Activated CD4-positive, alpha-beta memory T cell treated with anti-CD3 and anti-CD28 coated beads for 36 hours (primary cell): Measurements from ENCODE around the gene UBE2V1. TPM values are rescaled to one million over a fixed set of nuclear protein-coding genes. Genes with fewer than 3 reads are reported as not detected.
"Not testable (repeated sequence)": the region's sequence is repeated elsewhere in the genome, so short reads cannot be mapped to it uniquely, and the experiment has no call there.

Experiments
- CTCF ChIA-PET: fragments of 350-600 bp; sonication (Branson Sonifier 250); formaldehyde crosslinking; loops from one replicate; lab custom pipeline; 2021; ENCODE audit warnings: antibody characterized with exemption, inconsistent platforms; lab: Charles Lee
- POLR2A ChIA-PET: fragments of 350-600 bp; sonication (Branson Sonifier 250); formaldehyde crosslinking; loops from one replicate; lab custom pipeline; 2021; ENCODE audit warnings: antibody characterized with exemption; lab: Charles Lee
- DNase-seq: peaks from one replicate; pipeline ENCODE4 v3.0.0-alpha.2; 2020
- H3K27ac Mint-ChIP-seq: one replicate; pipeline ENCODE4 v1.8.0; 2021; ENCODE audit warnings: mixed read lengths
- H3K27me3 Mint-ChIP-seq: one replicate; pipeline ENCODE4 v1.8.0; 2021; ENCODE audit warnings: mixed read lengths
- H3K36me3 Mint-ChIP-seq: one replicate; pipeline ENCODE4 v1.8.0; 2021; ENCODE audit warnings: mixed read lengths
- H3K4me1 Mint-ChIP-seq: one replicate; pipeline ENCODE4 v1.8.0; 2021; ENCODE audit warnings: low read depth, mixed read lengths
- H3K4me3 Mint-ChIP-seq: one replicate; pipeline ENCODE4 v1.8.0; 2021; ENCODE audit warnings: mild to moderate bottlenecking, mixed read lengths
- H3K9me3 Mint-ChIP-seq: one replicate; pipeline ENCODE4 v1.8.0; 2021; ENCODE audit warnings: mixed read lengths
- intact Hi-C: fragments of 100-400 bp; cut with micrococcal nuclease; formaldehyde crosslinking; loops from one replicate; pipeline ENCODE4 v1.15.1; 2023
- total RNA-seq, 2 experiments: library from RNA; stranded (reverse); gene quantifications; one replicate each; pipeline ENCODE4 v1.2.3, GENCODE V29; 2021

Gene UBE2V1
- total RNA-seq, 2 experiments from 2014 or later: 167 to 172 TPM

- H3K4me1 Mint-ChIP-seq: peaks cover 23% of the 10 kb centered on the region
- intact Hi-C loops: no loop called here
- H3K9me3 Mint-ChIP-seq: no peaks in the 10 kb centered on the region
- peaks cover 20% of the 10 kb centered on the region for H3K36me3 Mint-ChIP-seq
- H3K27me3 Mint-ChIP-seq: no peaks in the 10 kb centered on the region
- ChIA-PET CTCF (no interaction called here), POLR2A (interaction anchor here (0.7 kb wide), 1 partner anchor 17 kb away, joined by 3 read pairs; no protein-coding TSS in a partner anchor)
- H3K4me3 Mint-ChIP-seq: no peak overlapping the region
- peak overlapping the region; percentile 42 for H3K27ac Mint-ChIP-seq
- DNase-seq: peak; percentile 51
Observed at GRCh38 chr20:50136822-50137599, 24.1 kb upstream of the UBE2V1 start.

DNA sequence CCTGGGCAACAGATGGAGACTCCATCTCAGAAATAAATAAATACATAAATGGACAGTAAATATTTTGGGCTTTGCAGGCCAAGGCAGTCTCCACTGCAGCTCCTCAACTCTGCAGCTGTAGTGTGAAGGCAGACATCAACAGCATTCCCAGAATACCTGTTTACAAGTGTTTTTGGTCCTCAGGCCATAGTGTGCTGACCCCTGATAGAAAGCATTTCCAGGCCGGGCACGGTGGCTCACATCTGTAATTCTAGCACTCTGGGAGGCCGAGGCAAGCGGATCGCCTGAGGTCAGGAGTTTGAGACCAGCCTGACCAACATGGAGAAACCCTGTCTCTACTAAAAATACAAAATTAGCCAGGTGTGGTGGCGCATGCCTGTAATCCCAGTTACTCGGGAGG lies 22.2 kb upstream of the UBE2V1 start:
- POLR2A ChIA-PET, DNase-seq, intact Hi-C loops, H3K27me3 Mint-ChIP-seq, H3K27ac Mint-ChIP-seq, H3K4me3 Mint-ChIP-seq, H3K9me3 Mint-ChIP-seq: not testable (repeated sequence)
- peaks cover 19% of the 10 kb centered on the region for H3K4me1 Mint-ChIP-seq
- CTCF ChIA-PET: interaction anchor here (0.6 to 2.7 kb wide), 5 partner anchors 14 to 63 kb away, joined by 3 to 13 read pairs (median 4); no protein-coding TSS in a partner anchor
- peaks cover 17% of the 10 kb centered on the region for H3K36me3 Mint-ChIP-seq

GRCh38 chr20:50133474-50134217 lies 20.7 kb upstream of the UBE2V1 start:
- Mint-ChIP-seq H3K9me3 (no peaks in the 10 kb centered on the region), H3K27me3 (no peaks in the 10 kb centered on the region), H3K36me3 (peaks cover 17% of the 10 kb centered on the region), H3K27ac (no peak overlapping the region), H3K4me3 (no peak overlapping the region), H3K4me1 (peaks cover 13% of the 10 kb centered on the region)
- POLR2A ChIA-PET: no interaction called here
- DNase-seq: no peak
- intact Hi-C loops: no loop called here
- CTCF ChIA-PET: interaction anchor here (0.6 to 2.7 kb wide), 7 partner anchors 12 to 62 kb away, joined by 3 to 13 read pairs (median 6); partner anchors contain the start of gene PEDS1

DNA sequence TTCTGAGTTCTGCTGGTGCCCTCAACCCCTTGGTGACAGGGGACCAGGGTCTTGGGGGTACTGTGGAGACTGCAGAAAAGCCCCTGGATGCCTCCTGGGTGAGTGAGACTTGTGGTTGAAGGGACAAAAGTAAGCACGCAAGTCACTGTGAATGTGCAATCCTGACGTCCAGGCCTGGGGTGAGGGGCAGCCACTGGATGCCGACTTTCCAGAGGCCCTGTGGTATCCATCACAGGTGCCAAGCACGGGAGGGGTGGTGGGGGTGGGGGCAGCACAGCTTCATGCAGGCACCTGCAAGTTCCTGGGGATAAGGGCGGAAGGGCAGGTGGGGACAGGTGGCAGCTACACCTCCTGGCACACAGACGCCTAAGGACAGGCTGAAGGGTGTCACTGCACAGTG lies 20.1 kb upstream of the UBE2V1 start:
- H3K36me3 Mint-ChIP-seq: peaks cover 21% of the 10 kb centered on the region

GRCh38 chr20:50130995-50131394 lies 18.0 kb upstream of the UBE2V1 start:
- Mint-ChIP-seq H3K27ac (no peak overlapping the region), H3K9me3 (no peaks in the 10 kb centered on the region), H3K4me3 (no peak overlapping the region), H3K36me3 (peaks cover 32% of the 10 kb centered on the region), H3K4me1 (peaks cover 6% of the 10 kb centered on the region), H3K27me3 (no peaks in the 10 kb centered on the region)
- ChIA-PET CTCF (no interaction called here), POLR2A (no interaction called here)
- intact Hi-C loops: no loop called here
- DNase-seq: no peak

More for the DNA sequence above, 20.1 kb upstream of the UBE2V1 start:
- Mint-ChIP-seq H3K9me3 (no peaks in the 10 kb centered on the region), H3K4me1 (peaks cover 13% of the 10 kb centered on the region), H3K27ac (no peak overlapping the region), H3K4me3 (no peak overlapping the region), H3K27me3 (no peaks in the 10 kb centered on the region)
- POLR2A ChIA-PET: no interaction called here
- intact Hi-C loops: no loop called here
- no peak for DNase-seq
- CTCF ChIA-PET: interaction anchor here (1.3 to 2.7 kb wide), 3 partner anchors 12 to 33 kb away, joined by 4 to 13 read pairs (median 6); no protein-coding TSS in a partner anchor

GRCh38 chr20:50130356-50130723 lies 17.4 kb upstream of the UBE2V1 start:
- no peaks in the 10 kb centered on the region for H3K9me3 Mint-ChIP-seq
- no peak for DNase-seq
- no peak overlapping the region for H3K4me3 Mint-ChIP-seq
- CTCF ChIA-PET: no interaction called here
- peaks cover 6% of the 10 kb centered on the region for H3K4me1 Mint-ChIP-seq
- H3K27me3 Mint-ChIP-seq: no peaks in the 10 kb centered on the region
- H3K36me3 Mint-ChIP-seq: peaks cover 31% of the 10 kb centered on the region
- H3K27ac Mint-ChIP-seq: no peak overlapping the region
- intact Hi-C loops: no loop called here
- POLR2A ChIA-PET: interaction anchor here (1.6 kb wide), 1 partner anchor 9 kb away, joined by 4 read pairs; no protein-coding TSS in a partner anchor

DNA sequence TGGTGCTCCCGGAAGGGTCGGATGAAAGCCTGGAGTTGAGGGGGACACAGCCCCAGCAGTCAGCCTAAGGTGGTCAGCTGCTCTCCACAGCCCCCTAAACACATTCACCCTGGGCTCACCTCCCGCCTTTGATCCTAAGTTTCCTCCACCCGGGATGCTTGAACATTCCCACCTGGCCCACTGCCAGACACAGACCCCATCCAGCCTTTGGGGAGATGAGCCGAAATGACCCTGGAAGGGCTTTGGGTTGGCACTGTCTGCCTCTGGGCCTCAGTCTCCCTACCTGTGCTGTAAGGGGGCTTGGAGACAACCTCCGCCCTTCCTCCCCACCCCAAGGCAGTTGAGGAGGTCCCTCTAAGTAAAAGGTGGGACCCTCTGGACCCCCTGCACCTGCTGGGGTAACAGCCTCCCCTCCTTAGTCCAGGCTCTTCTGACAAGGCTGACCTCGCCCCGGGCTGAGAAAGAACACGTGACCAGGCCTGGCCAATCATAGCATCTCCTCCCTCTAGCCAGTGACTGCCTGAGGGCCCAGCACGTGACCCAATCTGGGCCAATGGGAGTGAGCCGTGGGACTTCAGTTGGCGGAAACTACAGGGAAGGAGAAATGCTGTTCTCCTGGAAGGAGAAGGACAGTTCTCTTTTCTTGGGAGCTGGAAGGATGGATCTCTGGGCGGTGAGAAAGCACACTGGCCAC lies 16.9 kb upstream of the UBE2V1 start:
- ChIA-PET POLR2A (interaction anchor here (1.1 to 1.6 kb wide), 2 partner anchors 9 to 13 kb away, joined by 3 to 4 read pairs; no protein-coding TSS in a partner anchor), CTCF (no interaction called here)
- Mint-ChIP-seq H3K27ac (no peak overlapping the region), H3K9me3 (no peaks in the 10 kb centered on the region), H3K27me3 (no peaks in the 10 kb centered on the region), H3K36me3 (peaks cover 36% of the 10 kb centered on the region), H3K4me3 (no peak overlapping the region), H3K4me1 (peaks cover 6% of the 10 kb centered on the region)
- intact Hi-C loops: no loop called here
- DNase-seq: no peak

GRCh38 chr20:50128520-50128905 lies 15.6 kb upstream of the UBE2V1 start:
- intact Hi-C loops: no loop called here
- POLR2A ChIA-PET: interaction anchor here (1.1 to 1.6 kb wide), 2 partner anchors 11 to 12 kb away, joined by 3 to 4 read pairs; no protein-coding TSS in a partner anchor
- no peak overlapping the region for H3K4me3 Mint-ChIP-seq
- no peaks in the 10 kb centered on the region for H3K9me3 Mint-ChIP-seq
- CTCF ChIA-PET: interaction anchor here (0.6 kb wide), 1 partner anchor 37 kb away, joined by 3 read pairs; no protein-coding TSS in a partner anchor
- peaks cover 44% of the 10 kb centered on the region for H3K36me3 Mint-ChIP-seq
- DNase-seq: no peak
- no peak overlapping the region for H3K27ac Mint-ChIP-seq
- H3K4me1 Mint-ChIP-seq: peaks cover 6% of the 10 kb centered on the region
- H3K27me3 Mint-ChIP-seq: no peaks in the 10 kb centered on the region

DNA sequence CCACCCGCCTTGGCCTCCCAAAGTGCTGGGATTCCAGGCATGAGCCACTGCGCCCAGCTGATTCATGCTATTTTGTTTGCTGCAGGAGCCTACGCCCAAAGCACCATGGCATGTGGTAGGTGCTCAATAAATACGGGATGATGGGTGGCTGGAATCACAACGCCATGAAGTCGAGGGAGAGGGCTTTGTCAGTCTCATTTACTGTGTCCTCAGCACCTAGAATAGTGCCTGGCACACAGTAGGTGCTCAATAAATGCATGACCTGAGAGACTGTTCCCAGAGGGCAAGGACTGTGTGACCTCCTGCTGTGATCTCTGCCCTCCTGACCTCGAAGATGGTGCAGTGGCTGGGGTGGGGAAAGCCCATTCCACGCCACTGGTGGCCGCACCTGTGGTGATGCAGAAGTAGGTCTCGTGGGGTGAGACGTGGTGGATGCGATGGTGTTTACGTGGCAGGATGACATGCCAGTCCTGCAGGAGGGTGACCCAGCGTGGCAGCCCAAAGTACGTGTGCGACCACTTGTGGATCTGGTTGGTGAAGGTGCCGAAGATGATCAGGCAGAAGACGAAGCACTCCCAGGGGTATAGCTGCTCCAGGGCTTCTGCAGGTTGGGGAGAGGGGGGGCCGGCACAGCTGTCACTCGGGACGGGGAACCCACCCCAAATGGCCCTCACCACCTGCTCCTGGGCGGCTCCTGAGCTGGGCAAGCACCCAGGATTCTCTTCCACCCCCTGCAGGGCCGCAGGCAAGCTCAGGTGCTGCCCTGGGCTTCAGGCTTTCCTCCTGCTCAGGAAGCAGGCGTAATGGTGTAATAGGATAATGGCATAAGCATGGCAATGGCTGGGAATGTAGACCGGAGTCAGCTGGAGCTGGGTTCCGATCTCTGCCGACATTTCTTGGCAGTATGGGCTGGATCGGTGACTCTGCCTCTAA lies 14.9 kb upstream of the UBE2V1 start:
- intact Hi-C loops: no loop called here
- no peaks in the 10 kb centered on the region for H3K9me3 Mint-ChIP-seq
- H3K36me3 Mint-ChIP-seq: peaks cover 47% of the 10 kb centered on the region
- no peaks in the 10 kb centered on the region for H3K27me3 Mint-ChIP-seq
- H3K4me3 Mint-ChIP-seq: no peak overlapping the region
- ChIA-PET CTCF (interaction anchor here (0.6 kb wide), 1 partner anchor 44 kb away, joined by 3 read pairs; no protein-coding TSS in a partner anchor), POLR2A (interaction anchor here (1.1 kb wide), 1 partner anchor 12 kb away, joined by 3 read pairs; no protein-coding TSS in a partner anchor)
- H3K4me1 Mint-ChIP-seq: peaks cover 6% of the 10 kb centered on the region
- no peak for DNase-seq
- no peak overlapping the region for H3K27ac Mint-ChIP-seq

DNA sequence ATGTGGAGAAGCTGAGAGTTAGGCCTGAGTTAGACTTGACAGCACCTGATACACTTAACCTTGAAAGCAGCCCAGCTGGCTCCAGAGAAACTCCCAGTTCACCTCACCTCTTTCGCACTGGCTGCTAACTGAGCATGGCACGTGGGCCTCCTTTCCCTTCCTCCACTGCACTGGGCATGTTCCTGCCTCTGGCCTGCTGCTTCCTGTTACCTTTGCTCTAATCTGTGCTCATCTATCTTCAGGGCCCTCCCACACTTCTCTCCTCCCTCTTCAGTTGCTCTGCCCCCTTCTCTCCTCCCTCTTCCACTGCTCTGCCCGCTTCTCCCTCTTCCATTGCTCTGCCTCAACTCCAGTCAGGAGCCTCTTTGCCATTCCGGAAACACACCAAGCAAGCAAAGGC lies 13.7 kb upstream of the UBE2V1 start:
- Mint-ChIP-seq H3K4me1 (peaks cover 2% of the 10 kb centered on the region), H3K9me3 (no peaks in the 10 kb centered on the region), H3K36me3 (peaks cover 42% of the 10 kb centered on the region), H3K27me3 (no peaks in the 10 kb centered on the region), H3K27ac (no peak overlapping the region), H3K4me3 (no peak overlapping the region)
- CTCF ChIA-PET: interaction anchor here (0.6 to 1.3 kb wide), 3 partner anchors 10 to 158 kb away, joined by 3 to 4 read pairs (median 4); no protein-coding TSS in a partner anchor
- intact Hi-C loops: no loop called here
- DNase-seq: no peak
- POLR2A ChIA-PET: no interaction called here

DNA sequence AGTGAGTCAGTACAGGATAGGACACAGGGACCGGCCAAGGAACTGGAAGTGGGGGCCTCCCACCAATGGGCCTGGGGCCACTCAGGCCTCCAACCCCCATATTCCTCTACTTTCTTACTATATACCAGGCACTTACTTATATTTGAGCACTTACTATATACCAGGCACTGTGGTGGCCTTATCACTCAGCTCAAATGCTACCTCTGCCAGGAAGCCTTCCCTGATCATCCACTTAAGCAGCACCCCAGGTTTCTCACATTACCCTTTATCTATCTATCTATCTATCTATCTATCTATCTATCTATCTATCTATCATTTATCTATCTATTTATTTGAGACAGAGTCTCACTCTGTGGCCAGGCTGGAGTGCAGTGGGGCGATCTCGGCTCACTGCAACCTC lies 12.3 kb upstream of the UBE2V1 start:
- H3K4me1 Mint-ChIP-seq: peaks cover 5% of the 10 kb centered on the region
- POLR2A ChIA-PET: no interaction called here
- no peaks in the 10 kb centered on the region for H3K9me3 Mint-ChIP-seq
- no peak overlapping the region for H3K4me3 Mint-ChIP-seq
- CTCF ChIA-PET: interaction anchor here (1.3 to 8.4 kb wide), 2 partner anchors 8 to 44 kb away, joined by 4 to 216 read pairs; no protein-coding TSS in a partner anchor
- intact Hi-C loops: no loop called here
- DNase-seq: no peak
- peaks cover 40% of the 10 kb centered on the region for H3K36me3 Mint-ChIP-seq
- no peaks in the 10 kb centered on the region for H3K27me3 Mint-ChIP-seq
- H3K27ac Mint-ChIP-seq: no peak overlapping the region
